ENCODE measurements around the gene PALD1. TPM values are rescaled to one million over a fixed set of nuclear protein-coding genes. Genes with fewer than 3 reads are reported as not detected.

The PALD1 gene
- total and polyA plus RNA-seq, 2 experiments from 2014 or later, result 11.9 to 58.2 TPM

- no peaks in the 10 kb centered on the region for H3F3A ChIP-seq (replicated peaks; ENCODE audit: low read depth)
- ATAC-seq (no peak), DNase-seq (ENCODE audit: low spot score) (no peak)
- no peak overlapping the region for H2AFZ ChIP-seq
- peaks cover 7% of the 10 kb centered on the region for H3K27me3 Mint-ChIP-seq (ENCODE audit: insufficient read depth, low read depth, poor library complexity)
- no peaks in the 10 kb centered on the region for H4K20me1 ChIP-seq (replicated peaks; ENCODE audit: insufficient read depth)
- peaks cover 8% of the 10 kb centered on the region; the same call in 1 of the 2 replicates for H3K4me1 ChIP-seq (ENCODE audit: insufficient read depth)
- H3K4me1 Mint-ChIP-seq, result peaks cover 23% of the 10 kb centered on the region
- H3K4me2 ChIP-seq, result no peak overlapping the region
- H3K27me3 ChIP-seq (ENCODE audit: insufficient read depth), result no peaks in the 10 kb centered on the region
- no peak overlapping the region for H3K4me3 ChIP-seq
- no peaks in the 10 kb centered on the region for H3K9me2 ChIP-seq (ENCODE audit: insufficient read depth)
- no peaks in the 10 kb centered on the region for H3K9me3 Mint-ChIP-seq
- no peak overlapping the region for H3K27ac Mint-ChIP-seq
- H3K36me3 Mint-ChIP-seq (ENCODE audit: low read depth), result peaks cover 1% of the 10 kb centered on the region; the same call in 1 of the 3 replicates
- H3K36me3 ChIP-seq (ENCODE audit: insufficient read depth), result no peaks in the 10 kb centered on the region
- no peak overlapping the region for H3K4me3 Mint-ChIP-seq
- no peak overlapping the region for H3K27ac ChIP-seq (ENCODE audit: low read depth)
- no peaks in the 10 kb centered on the region for H3K79me2 ChIP-seq (replicated peaks; ENCODE audit: insufficient read depth)
- TF ChIP-seq CTCF (conservative IDR thresholded peaks at IDR 0.05; ENCODE audit: low read depth in 2 of 2), result no peak
- TF ChIP-seq POLR2AphosphoS5 (IDR thresholded peaks at IDR 0.05; ENCODE audit: low read depth), result no peak
- TF ChIP-seq EZH2phosphoT487 (IDR thresholded peaks at IDR 0.05; ENCODE audit: unreplicated experiment), result no peak
- no peak for TF ChIP-seq JUNB (IDR thresholded peaks at IDR 0.05; ENCODE audit: unreplicated experiment)
Observed at GRCh38 chr10:70563230-70563629, 84.7 kb downstream of the PALD1 start.

GRCh38 chr10:70564113-70564725 is 85.7 kb downstream of the PALD1 start:
- TF ChIP-seq JUNB (IDR thresholded peaks at IDR 0.05; ENCODE audit: unreplicated experiment), result no peak
- no peak for TF ChIP-seq CREB1 (CRISPR knock-in tag; IDR thresholded peaks at IDR 0.05; ENCODE audit: low read depth)
- no peak for TF ChIP-seq CTCF (conservative IDR thresholded peaks at IDR 0.05; ENCODE audit: low read depth in 2 of 2)
- no peak for TF ChIP-seq EZH2phosphoT487 (IDR thresholded peaks at IDR 0.05; ENCODE audit: unreplicated experiment)
- no peak for TF ChIP-seq ZNF114 (CRISPR knock-in tag; IDR thresholded peaks at IDR 0.05)
- no peak for TF ChIP-seq STAT1 (IDR thresholded peaks at IDR 0.05; ENCODE audit: unreplicated experiment)
- no peak for TF ChIP-seq NANOG (IDR thresholded peaks at IDR 0.05; ENCODE audit: borderline replicate concordance)

More at GRCh38 chr10:70564113-70564725, 85.7 kb downstream of the PALD1 start:
- H4K20me1 ChIP-seq (replicated peaks; ENCODE audit: insufficient read depth), result no peaks in the 10 kb centered on the region
- H3K79me2 ChIP-seq (replicated peaks; ENCODE audit: insufficient read depth), result no peaks in the 10 kb centered on the region
- peaks cover 3% of the 10 kb centered on the region for H3K27me3 Mint-ChIP-seq (ENCODE audit: insufficient read depth, low read depth, poor library complexity)
- H3K27ac ChIP-seq (ENCODE audit: low read depth), result no peak overlapping the region
- no peaks in the 10 kb centered on the region for H3F3A ChIP-seq (replicated peaks; ENCODE audit: low read depth)
- H3K4me2 ChIP-seq, result no peak overlapping the region
- H3K9me3 Mint-ChIP-seq, result no peaks in the 10 kb centered on the region
- no peak overlapping the region; the same call in 1 of the 2 replicates for H3K27ac Mint-ChIP-seq
- H3K4me1 ChIP-seq (ENCODE audit: insufficient read depth), result 0 out of 2 replicates have a peak, but pooled peaks cover under 1% of the 10 kb centered on the region
- H3K4me3 Mint-ChIP-seq, result no peak overlapping the region
- DNase-seq (ENCODE audit: low spot score) (no peak), ATAC-seq (no peak)
- no peaks in the 10 kb centered on the region for H3K9me2 ChIP-seq (ENCODE audit: insufficient read depth)
- no peaks in the 10 kb centered on the region for H3K27me3 ChIP-seq (ENCODE audit: insufficient read depth)
- H3K4me1 Mint-ChIP-seq, result peaks cover 13% of the 10 kb centered on the region; the same call in 2 of the 3 replicates
- H3K4me3 ChIP-seq, result no peak overlapping the region
- H2AFZ ChIP-seq, result no peak overlapping the region
- no peaks in the 10 kb centered on the region for H3K36me3 ChIP-seq (ENCODE audit: insufficient read depth)
- H3K36me3 Mint-ChIP-seq (ENCODE audit: low read depth), result peaks cover 4% of the 10 kb centered on the region; the same call in 1 of the 3 replicates
